ENCODE results near the gene GMPR2. TPM values are rescaled to one million over a fixed set of nuclear protein-coding genes. Genes with fewer than 3 reads are reported as not detected.
"Not testable (repeated sequence)": the region's sequence is repeated elsewhere in the genome, so short reads cannot be mapped to it uniquely, and the experiment has no call there.

GMPR2 gene
- total RNA-seq, 1 experiment from 2014 or later = 98.2 TPM

DNA sequence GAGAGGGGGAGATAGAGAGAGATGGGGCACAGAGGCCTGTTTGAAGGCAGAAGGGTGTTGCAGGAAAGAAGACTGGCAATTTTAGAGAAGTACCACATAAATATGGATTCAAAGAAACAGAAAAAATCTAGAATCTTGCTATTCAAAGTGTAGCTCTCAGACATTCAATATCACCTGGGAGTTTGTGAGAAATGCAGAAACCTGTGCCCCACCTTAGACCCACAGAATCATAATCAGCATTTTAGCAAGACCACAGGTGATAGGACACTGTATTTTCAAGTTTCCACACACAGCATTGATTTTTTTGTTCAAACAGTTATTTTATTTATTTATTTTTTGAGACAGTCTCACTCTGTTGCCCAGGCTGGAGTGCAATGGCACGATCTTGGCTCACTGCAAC lies 3.8 kb upstream of the GMPR2 start:
- no peak for DNase-seq (ENCODE audit: low spot score)

- DNase-seq (ENCODE audit: low spot score) = no peak
Measured at GRCh38 chr14:24231263-24232120, 1.2 kb upstream of the GMPR2 start.

- peak; percentile 92 for DNase-seq (ENCODE audit: low spot score)
Measured at GRCh38 chr14:24232121-24232644, 546 bp upstream of the GMPR2 start, which contains the start of gene NEDD8. TSS of gene NEDD8 (minus strand) at chr14:24232367. CDS start at chr14:24232267, 100 bp downstream.

GRCh38 chr14:24233538-24233866 lies 773 bp downstream of the GMPR2 start:
- DNase-seq (ENCODE audit: low spot score) = no peak

GRCh38 chr14:24234095-24235005 lies 1.6 kb downstream of the GMPR2 start:
- no peak for DNase-seq (ENCODE audit: low spot score)

- DNase-seq (ENCODE audit: low spot score) = no peak
Measured at GRCh38 chr14:24235804-24236688, 3.3 kb downstream of the GMPR2 start.

- DNase-seq (ENCODE audit: low spot score) = no peak
Measured at GRCh38 chr14:24236689-24237462, 4.1 kb downstream of the GMPR2 start.

DNA sequence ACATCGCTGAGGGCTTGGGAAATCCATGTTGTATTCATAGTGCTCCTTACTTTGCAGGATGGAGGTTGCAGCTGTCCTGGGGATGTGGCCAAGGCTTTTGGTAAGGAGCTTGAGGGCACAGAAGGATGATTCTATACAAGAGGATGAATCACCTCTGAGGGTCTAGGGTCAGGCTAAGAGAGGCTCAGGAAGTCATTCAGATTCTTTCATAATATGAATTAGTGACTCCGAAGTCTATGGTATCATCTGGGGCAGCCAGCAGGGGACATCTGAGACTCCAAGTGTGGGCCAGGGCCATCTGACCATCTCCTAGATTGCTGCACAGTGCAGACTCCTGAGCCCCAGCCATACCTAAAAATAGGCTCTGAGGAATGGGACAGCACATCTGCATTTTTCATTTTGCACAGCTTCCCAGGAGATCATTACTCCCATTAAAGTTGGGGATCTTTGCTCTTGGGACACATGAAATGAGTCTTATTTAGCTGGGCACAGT lies 4.8 kb downstream of the GMPR2 start:
- DNase-seq (ENCODE audit: low spot score) = no peak

DNA sequence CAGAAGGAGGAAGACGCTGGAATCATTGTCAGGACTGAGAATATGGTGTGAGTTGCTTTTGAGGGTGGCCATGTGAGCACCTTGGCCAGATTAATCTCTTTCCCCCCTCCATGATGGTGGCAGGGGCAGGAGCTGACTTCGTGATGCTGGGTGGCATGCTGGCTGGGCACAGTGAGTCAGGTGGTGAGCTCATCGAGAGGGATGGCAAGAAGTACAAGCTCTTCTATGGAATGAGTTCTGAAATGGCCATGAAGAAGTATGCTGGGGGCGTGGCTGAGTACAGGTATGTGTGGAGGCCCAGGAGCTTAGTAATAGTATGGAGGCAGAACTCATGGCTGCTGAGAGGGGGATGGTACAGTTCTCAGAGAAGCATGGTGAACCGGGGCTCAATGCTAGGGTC lies 5.4 kb downstream of the GMPR2 start:
- DNase-seq (ENCODE audit: low spot score) = no peak

- no peak for DNase-seq (ENCODE audit: low spot score)
Measured at GRCh38 chr14:24238527-24239037, 5.9 kb downstream of the GMPR2 start.

DNA sequence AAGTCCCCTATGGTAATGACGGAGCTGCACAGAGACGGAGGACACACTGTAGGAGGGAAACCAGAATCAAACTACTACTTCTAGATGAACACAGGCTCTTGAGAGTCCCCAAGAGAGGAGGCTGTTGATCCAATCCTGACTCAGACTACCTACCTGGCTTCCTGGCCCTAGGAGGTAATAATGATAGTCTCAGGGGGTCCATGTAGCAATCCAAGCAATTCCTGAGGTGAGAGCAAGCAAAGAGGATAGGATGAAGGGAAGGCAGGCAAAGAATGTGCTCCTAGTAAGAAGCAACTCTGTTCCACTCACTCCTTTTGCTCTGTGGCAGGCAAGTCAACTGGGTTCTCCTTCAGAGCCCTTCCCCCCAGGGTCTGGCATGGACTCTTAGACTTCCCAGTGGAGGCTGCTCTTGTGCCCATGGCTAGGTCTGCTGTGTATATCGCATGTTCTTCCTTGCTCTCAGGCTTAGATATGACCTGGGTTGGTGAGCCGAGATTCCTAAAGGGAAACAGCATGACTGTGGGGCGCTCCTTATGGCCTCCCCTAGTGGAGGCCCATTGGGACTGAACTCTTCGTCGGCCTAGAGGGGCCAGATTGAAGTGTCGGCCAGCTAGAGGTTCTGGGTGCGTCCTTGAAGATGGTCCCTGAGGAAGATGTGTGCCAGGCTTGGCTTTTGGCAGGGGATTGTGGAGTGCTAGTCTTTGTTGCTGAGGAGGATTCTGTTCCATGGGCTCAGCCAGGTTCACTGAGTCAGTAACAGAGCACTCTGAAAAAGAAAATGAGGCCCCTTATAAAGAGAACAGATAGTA lies 7.6 kb downstream of the GMPR2 start:
- DNase-seq (ENCODE audit: low spot score) = no peak

DNA sequence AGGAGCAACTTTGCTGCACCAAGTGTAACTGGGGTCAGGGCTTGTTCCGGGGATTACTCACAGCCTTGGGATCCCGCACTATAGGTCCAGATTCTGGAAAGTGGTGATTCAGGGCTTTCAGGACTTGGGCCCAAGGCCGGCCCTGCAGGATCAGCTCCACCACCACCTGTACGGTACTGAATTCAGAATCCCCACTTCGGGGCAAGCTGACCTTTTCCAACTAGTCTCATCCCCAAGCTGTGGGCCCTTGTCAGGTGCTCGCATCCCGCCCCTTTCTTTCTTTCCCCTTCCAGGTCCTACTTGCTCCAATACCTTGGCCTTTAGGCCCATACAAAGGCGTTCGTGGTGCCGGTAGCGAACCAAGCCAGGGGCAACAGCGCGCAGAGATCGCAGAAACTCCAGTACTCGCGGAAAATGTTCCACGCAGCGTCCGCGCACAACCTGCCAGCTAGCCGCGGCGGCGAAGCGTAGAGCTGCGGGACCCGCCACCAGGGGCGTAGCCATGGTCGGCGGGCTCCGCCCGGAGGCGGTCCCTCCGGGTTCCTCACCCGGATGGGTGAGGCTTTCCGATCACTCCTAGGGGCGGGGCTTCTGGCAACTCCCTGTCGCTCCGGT lies 9.2 kb downstream of the GMPR2 start:
- peak; percentile 78 for DNase-seq (ENCODE audit: low spot score)

- DNase-seq (ENCODE audit: low spot score) = no peak
Measured at GRCh38 chr14:24243336-24243836, 10.7 kb downstream of the GMPR2 start.

GRCh38 chr14:24245350-24245749 lies 12.6 kb downstream of the GMPR2 start:
- DNase-seq (ENCODE audit: low spot score) = not testable (repeated sequence)

DNA sequence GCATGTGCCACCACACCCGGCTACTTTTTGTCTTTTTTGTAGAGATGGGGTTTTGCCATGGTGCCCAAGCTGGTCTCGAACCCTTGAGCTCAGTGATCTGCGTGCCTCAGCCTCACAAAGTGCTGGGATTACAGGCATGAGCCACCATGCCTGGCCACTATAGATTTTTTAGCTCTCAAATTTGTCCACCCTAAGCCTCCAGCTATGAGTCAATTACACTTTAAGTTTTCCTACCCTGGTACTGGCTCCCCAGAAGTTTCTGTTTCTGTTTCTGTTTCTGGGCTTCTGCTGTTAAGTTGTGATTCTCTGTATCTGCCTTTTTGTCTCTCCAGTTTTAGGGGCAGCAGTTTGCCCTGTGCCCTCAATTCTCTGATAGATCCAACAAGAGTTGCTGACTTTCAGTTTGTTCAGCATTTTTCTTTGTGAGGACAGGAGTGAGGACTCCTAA lies 14.1 kb downstream of the GMPR2 start:
- no peak for DNase-seq (ENCODE audit: low spot score)

GRCh38 chr14:24247422-24247821 lies 14.7 kb downstream of the GMPR2 start:
- no peak for DNase-seq (ENCODE audit: low spot score)

DNA sequence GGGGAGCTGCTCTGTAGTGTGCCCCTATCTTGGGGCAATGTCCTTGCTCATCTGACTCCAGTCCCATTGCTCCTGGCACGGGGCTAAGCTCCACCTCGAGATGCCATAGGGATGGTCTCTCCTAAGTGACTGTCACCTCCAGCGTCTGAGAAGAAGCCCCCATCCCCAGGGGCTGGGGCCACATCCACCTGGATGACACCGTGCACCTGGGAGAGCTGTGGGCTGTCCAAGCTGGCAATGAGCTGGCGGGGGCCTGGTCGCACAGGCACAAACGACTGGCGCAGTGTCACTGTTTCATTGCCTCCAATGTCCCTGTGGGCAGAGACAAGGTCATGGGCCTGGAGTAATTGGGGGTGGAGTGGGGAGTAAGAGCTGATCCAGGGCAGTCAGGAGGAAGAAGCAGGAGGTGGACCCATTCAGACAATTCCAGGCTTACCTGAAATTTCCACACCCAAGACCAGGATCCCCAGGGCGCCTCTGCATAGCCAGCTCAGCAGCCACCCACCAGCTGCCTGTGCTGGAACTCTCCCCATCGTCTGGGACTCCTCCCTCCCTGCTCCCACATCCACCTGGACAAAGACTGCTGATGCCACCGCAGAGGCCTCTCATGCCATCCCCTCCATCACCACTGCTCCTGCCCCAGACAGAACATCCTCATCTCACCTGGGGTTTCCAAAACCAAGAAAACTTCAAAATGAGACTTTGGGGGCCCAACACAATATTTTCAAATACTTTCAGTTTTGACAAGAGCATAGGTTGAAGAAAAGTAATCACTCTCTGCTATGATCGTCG lies 16.7 kb downstream of the GMPR2 start:
- no peak for DNase-seq (ENCODE audit: low spot score)

- no peak for DNase-seq (ENCODE audit: low spot score)
Measured at GRCh38 chr14:24250354-24250753, 17.6 kb downstream of the GMPR2 start.
